ENCODE measurements around the gene ZNRF2.

The ZNRF2 gene

DNA sequence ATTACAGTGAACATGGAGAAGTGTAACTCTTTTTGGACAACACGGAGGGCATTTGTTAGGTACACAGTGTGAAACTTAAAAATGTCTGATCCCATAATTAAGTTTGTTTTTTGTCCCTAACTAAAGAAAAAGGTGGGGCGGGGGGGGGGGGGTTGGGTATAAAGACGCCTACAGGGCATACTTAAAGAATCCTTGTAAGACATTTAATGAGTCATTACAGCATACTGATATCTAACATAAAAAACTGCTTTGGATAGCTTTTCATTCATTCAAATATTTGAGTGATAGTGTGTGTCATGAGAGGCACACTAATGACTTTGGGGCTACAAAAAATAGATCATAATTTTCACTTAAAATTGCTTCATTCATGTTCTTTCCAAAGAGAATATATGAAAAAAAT, 31.2 kb downstream of the ZNRF2 start:
- TF ChIP-seq, protein P1, sequence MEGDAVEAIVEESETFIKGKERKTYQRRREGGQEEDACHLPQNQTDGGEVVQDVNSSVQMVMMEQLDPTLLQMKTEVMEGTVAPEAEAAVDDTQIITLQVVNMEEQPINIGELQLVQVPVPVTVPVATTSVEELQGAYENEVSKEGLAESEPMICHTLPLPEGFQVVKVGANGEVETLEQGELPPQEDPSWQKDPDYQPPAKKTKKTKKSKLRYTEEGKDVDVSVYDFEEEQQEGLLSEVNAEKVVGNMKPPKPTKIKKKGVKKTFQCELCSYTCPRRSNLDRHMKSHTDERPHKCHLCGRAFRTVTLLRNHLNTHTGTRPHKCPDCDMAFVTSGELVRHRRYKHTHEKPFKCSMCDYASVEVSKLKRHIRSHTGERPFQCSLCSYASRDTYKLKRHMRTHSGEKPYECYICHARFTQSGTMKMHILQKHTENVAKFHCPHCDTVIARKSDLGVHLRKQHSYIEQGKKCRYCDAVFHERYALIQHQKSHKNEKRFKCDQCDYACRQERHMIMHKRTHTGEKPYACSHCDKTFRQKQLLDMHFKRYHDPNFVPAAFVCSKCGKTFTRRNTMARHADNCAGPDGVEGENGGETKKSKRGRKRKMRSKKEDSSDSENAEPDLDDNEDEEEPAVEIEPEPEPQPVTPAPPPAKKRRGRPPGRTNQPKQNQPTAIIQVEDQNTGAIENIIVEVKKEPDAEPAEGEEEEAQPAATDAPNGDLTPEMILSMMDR (IDR thresholded peaks at IDR 0.05; ENCODE audit: low read depth, low read length), result no peak
- no peak for DNase-seq (ENCODE audit: extremely low read depth, low read depth)

GRCh38 chr7:30320392-30320791, 36.0 kb downstream of the ZNRF2 start:
- TF ChIP-seq, protein P1 (IDR thresholded peaks at IDR 0.05; ENCODE audit: low read depth, low read length), result no peak
- DNase-seq (ENCODE audit: extremely low read depth, low read depth), result no peak

- DNase-seq (ENCODE audit: extremely low read depth, low read depth), result no peak
- TF ChIP-seq, protein P1 (IDR thresholded peaks at IDR 0.05; ENCODE audit: low read depth, low read length), result no peak
Measured at GRCh38 chr7:30321089-30321881, 36.9 kb downstream of the ZNRF2 start.

DNA sequence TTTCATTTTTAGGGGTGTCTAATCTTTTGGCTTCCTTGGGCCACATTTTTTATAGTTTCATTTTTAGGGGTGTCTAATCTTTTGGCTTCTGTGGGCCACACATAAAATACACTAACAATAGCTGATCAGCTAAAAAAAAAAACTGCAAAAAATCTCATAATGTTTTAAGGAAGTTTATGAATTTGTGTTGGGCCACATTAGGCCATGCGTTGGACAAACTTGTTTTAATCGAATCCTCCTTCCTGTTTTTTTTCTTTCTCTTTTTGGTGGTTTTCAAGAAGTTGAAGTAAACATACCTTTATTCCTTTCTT, 37.4 kb downstream of the ZNRF2 start:
- DNase-seq (ENCODE audit: extremely low read depth, low read depth), result no peak
- TF ChIP-seq, protein P1 (IDR thresholded peaks at IDR 0.05; ENCODE audit: low read depth, low read length), result no peak

DNA sequence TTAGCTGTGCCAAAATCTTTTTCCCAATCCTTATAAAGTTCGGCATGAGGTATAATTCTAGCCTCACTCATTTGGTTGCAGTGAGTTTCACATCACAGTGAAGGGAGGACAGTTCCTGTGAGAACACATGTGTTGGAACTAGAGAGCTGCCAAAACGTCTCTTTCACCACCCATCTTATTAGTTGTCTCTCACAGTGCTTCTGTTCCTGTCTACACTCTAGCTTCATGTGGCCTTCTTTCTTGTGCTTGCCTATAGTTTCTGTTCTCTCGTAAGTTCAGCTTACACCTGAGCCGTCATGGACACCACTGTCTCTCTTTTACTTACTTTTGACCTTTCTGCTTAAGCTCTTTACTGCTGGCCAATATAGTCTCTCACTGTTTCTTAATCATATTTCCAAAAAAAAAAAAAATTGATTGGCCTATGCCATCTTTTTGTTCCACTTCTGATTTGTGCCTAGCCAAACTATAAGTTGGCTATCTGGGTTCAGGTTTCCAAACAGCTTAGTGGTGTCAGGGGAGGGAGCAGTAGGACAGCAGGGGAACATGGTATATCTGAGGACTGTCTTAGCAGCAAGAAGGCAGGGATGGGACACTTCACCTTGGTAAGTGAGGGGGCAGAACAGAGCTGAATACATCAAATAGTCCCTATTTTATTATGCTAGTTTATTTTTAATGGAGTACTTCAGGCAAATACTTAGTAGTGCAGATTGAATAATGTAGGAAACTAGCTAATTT, 38.0 kb downstream of the ZNRF2 start:
- DNase-seq (ENCODE audit: extremely low read depth, low read depth), result no peak
- TF ChIP-seq, protein P1 (IDR thresholded peaks at IDR 0.05; ENCODE audit: low read depth, low read length), result no peak

GRCh38 chr7:30323006-30323355, 38.6 kb downstream of the ZNRF2 start:
- TF ChIP-seq, protein P1 (IDR thresholded peaks at IDR 0.05; ENCODE audit: low read depth, low read length), result no peak
- no peak for DNase-seq (ENCODE audit: extremely low read depth, low read depth)

- no peak for DNase-seq (ENCODE audit: extremely low read depth, low read depth)
- TF ChIP-seq, protein P1 (IDR thresholded peaks at IDR 0.05; ENCODE audit: low read depth, low read length), result no peak
Measured at GRCh38 chr7:30327813-30328212, 43.4 kb downstream of the ZNRF2 start.

All from AG09319 (cell line).